ENCODE measurements around the gene TP73. TPM values are rescaled to one million over a fixed set of nuclear protein-coding genes. Genes with fewer than 3 reads are reported as not detected.

Gene TP73
- total RNA-seq, 2 experiments from 2014 or later, result 0.62 to 1.1 TPM

DNA sequence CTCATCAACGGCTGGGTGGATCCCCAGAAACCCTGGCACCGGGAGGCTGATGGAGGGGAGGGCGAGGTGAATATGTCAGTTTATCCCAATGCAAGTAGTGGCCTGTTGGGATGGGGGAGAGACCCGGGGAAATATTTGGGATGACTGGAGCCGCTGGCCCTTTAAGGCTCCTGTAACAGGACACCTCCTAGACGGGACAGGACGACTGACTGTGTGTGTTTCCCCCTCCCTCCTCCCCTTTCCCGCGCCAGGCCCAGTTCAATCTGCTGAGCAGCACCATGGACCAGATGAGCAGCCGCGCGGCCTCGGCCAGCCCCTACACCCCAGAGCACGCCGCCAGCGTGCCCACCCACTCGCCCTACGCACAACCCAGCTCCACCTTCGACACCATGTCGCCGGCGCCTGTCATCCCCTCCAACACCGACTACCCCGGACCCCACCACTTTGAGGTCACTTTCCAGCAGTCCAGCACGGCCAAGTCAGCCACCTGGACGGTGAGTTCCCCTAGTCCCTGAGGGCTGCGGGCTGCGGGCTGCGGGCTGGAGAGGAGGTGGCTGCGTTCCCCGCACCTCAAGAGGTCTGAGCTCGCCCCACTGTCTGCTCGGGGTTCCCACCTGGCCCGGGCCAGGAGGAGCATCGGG lies 55.1 kb downstream of the TP73 start:
- POLR2A ChIA-PET, result no interaction called here

DNA sequence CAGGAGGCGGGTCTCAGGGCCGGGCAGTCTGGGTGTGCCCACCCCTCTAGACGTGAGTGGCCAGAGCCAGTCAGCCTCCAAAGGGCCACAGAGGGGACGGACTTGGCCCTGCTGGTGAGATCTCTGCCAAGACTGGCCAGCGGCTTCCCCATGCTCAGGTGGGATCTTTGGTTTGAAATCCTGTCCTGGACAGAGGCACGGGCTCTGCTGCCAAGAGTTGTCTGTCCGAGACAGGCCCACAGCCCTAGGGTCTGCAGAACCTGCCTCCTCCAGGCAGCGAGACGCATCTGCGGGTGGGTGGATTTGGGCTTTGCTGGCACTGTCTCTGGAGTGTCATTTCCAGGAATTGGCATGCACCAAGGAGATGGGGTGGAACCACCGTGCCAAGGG lies 55.6 kb downstream of the TP73 start:
- Mint-ChIP-seq H3K4me3 (no peak overlapping the region), H3K27me3 (no peaks in the 10 kb centered on the region), H3K9me3 (no peaks in the 10 kb centered on the region), H3K4me1 (peaks cover 1% of the 10 kb centered on the region), H3K27ac (no peak overlapping the region), H3K36me3 (no peaks in the 10 kb centered on the region)
- DNase-seq (no peak), ATAC-seq (ENCODE audit: low read depth) (no peak)
- POLR2A ChIA-PET, result no interaction called here

More for the DNA sequence above, 55.1 kb downstream of the TP73 start:
- peaks cover 1% of the 10 kb centered on the region for H3K4me1 Mint-ChIP-seq
- no peaks in the 10 kb centered on the region for H3K27me3 Mint-ChIP-seq
- ATAC-seq (ENCODE audit: low read depth) (no peak), DNase-seq (no peak)
- no peaks in the 10 kb centered on the region for H3K9me3 Mint-ChIP-seq
- no peak overlapping the region for H3K27ac Mint-ChIP-seq
- H3K4me3 Mint-ChIP-seq, result no peak overlapping the region
- H3K36me3 Mint-ChIP-seq, result no peaks in the 10 kb centered on the region

GRCh38 chr1:3708791-3709190 lies 56.5 kb downstream of the TP73 start:
- H3K36me3 Mint-ChIP-seq, result no peaks in the 10 kb centered on the region
- POLR2A ChIA-PET, result interaction anchor here (0.5 kb wide), 1 partner anchor 1888 kb away, joined by 8 read pairs; no protein-coding TSS in a partner anchor
- no peak for ATAC-seq (ENCODE audit: low read depth)

GRCh38 chr1:3710251-3710650 lies 57.9 kb downstream of the TP73 start:
- Mint-ChIP-seq H3K4me3 (no peak overlapping the region), H3K4me1 (no peaks in the 10 kb centered on the region), H3K27ac (no peak overlapping the region), H3K36me3 (no peaks in the 10 kb centered on the region), H3K27me3 (no peaks in the 10 kb centered on the region), H3K9me3 (no peaks in the 10 kb centered on the region)
- no peak for DNase-seq
- POLR2A ChIA-PET, result no interaction called here
- ATAC-seq (ENCODE audit: low read depth), result no peak

More at GRCh38 chr1:3708791-3709190, 56.5 kb downstream of the TP73 start:
- H3K27me3 Mint-ChIP-seq, result no peaks in the 10 kb centered on the region
- no peak for DNase-seq
- H3K4me1 Mint-ChIP-seq, result peaks cover 1% of the 10 kb centered on the region
- no peak overlapping the region for H3K4me3 Mint-ChIP-seq
- no peak overlapping the region for H3K27ac Mint-ChIP-seq
- H3K9me3 Mint-ChIP-seq, result no peaks in the 10 kb centered on the region

- POLR2A ChIA-PET, result interaction anchor here (0.6 kb wide), 1 partner anchor 1669 kb away, joined by 6 read pairs; no protein-coding TSS in a partner anchor
- H3K27ac Mint-ChIP-seq, result no peak overlapping the region
- H3K27me3 Mint-ChIP-seq, result no peaks in the 10 kb centered on the region
- DNase-seq (no peak), ATAC-seq (ENCODE audit: low read depth) (no peak)
- H3K4me1 Mint-ChIP-seq, result no peaks in the 10 kb centered on the region
- no peaks in the 10 kb centered on the region for H3K36me3 Mint-ChIP-seq
- H3K9me3 Mint-ChIP-seq, result no peaks in the 10 kb centered on the region
- H3K4me3 Mint-ChIP-seq, result no peak overlapping the region
These were observed 59.1 kb downstream of the TP73 start for GRCh38 chr1:3711381-3711779.

DNA sequence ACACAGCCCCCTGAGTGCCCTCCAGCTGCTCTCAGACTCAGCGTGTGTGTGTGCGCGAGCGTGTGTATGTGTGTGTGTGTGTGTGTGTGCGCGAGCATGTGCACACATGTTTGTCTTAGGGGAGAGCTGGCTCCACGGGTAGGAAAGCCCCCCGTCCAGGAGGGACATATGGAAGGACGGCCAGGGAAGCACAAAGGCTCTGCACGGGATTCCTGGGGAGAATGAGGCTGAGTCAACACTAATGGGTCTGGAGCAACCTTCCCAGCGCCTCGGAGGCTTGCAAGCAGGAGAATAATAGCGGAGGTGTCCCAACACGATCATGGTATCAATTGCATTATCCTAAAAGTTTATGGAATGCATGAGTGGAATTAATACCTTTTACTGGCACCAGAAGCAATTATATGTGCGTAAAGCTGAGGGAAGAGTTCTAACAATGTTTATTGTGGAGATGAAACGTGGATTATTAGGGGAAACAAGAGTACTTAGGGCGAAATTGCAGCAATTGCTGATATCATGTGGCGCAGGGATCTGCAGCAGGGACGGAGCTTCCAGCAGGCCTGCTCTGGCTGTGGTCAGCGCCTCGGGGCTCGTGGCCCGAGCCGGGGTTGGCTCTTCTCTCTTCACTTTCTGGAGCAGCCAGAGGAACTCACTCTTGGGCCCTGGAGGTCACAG lies 59.6 kb downstream of the TP73 start:
- DNase-seq (no peak), ATAC-seq (ENCODE audit: low read depth) (no peak)
- Mint-ChIP-seq H3K27me3 (no peaks in the 10 kb centered on the region), H3K9me3 (no peaks in the 10 kb centered on the region), H3K27ac (no peak overlapping the region), H3K4me1 (no peaks in the 10 kb centered on the region), H3K4me3 (no peak overlapping the region), H3K36me3 (no peaks in the 10 kb centered on the region)
- POLR2A ChIA-PET, result no interaction called here

DNA sequence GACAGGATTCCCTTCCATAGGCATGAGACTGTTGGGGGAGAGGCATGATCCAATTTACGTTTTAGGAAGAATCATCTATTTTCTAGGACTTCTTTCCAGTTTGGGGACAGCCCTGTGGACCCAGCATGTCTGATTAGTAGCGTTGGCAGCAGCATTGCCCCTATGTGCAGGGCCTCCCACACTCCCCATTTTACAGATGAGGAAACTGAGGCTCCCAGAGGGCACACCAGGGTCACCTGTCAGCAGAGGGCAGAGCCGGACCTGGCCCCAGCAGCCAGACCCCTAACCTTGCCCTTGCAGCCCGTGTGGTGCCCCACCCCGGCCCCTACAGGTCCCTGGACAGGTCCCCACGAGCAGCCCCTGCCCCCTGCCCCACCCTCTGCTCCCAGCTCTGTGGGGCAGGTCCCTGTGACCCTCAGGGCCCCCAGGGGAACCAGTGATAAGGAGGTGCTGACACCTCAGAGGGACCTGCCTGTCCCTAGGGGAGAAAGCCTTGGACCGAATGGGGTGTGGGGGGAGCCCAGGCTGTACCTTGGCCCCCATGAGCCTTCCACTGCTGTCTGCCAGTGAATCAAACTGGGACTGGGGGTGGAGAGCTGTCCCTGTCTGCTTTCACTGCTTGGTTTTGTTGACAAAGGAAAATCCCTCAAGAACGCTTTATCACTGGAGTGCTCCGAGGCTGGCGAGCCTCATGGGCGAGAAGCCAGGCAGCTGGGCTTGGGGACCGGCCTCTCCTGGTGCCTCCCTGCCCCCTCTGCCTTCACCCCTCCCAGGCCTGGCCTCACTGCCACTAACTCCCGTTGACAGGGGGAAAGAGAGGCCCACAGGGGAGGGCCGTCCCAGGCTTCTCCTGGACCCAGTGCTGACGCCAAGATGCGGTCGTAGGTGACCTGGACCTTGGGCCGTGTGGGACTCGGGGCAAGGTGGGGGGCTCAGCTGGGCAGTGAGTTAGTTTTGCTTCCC lies 60.5 kb downstream of the TP73 start:
- H3K27me3 Mint-ChIP-seq, result no peaks in the 10 kb centered on the region
- no peaks in the 10 kb centered on the region for H3K36me3 Mint-ChIP-seq
- no peaks in the 10 kb centered on the region for H3K9me3 Mint-ChIP-seq
- no peak for DNase-seq
- no peak for ATAC-seq (ENCODE audit: low read depth)
- no peaks in the 10 kb centered on the region for H3K4me1 Mint-ChIP-seq
- POLR2A ChIA-PET, result no interaction called here
- no peak overlapping the region for H3K27ac Mint-ChIP-seq
- no peak overlapping the region for H3K4me3 Mint-ChIP-seq

DNA sequence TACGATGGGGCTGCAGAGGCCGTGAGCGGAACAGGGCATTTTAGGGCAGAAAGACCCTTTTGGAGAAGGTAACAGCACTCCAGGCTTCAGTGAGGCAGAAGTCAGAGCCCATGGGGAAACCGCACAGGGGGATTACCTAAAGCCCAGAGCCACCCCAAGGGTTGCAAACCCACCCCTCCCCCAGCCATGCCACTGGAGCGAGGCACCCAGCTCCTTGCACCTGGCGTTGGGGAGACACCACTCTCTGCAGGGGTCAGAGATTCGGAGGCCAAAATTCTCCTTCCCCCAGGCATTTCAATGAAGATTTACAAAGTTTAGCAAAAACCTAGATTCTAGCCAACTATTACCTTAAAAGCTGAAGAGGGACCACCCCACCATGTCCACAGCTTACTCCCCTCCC lies 61.5 kb downstream of the TP73 start:
- Mint-ChIP-seq H3K4me3 (no peak overlapping the region), H3K27me3 (no peaks in the 10 kb centered on the region)

DNA sequence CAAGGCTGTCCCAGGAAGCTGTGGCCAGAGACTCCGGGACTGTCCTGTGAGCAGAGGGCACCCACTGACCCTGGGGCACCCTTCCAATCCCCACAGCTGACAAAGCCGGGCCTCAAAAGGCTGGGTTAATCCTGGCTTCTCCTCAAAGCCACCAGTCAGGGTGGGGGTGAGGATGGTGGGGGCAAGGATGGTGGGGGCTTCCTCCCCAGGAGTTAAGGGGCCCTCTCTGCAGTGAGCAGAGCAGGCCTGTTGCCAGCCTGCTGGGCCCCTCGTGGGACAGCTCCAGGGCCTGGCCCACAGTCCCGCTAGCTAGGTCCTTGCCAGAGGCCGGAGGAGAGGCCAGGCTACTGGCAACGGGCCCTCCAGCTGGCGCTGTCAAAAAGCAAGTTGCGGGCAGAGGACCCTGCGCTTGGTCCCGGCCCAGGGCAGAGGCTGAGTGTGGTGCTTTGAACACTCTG lies 62.0 kb downstream of the TP73 start:
- DNase-seq (no peak), ATAC-seq (ENCODE audit: low read depth) (no peak)
- no peaks in the 10 kb centered on the region for H3K36me3 Mint-ChIP-seq
- H3K9me3 Mint-ChIP-seq, result no peaks in the 10 kb centered on the region
- no peaks in the 10 kb centered on the region for H3K27me3 Mint-ChIP-seq
- H3K4me1 Mint-ChIP-seq, result no peaks in the 10 kb centered on the region
- POLR2A ChIA-PET, result no interaction called here
- no peak overlapping the region for H3K4me3 Mint-ChIP-seq
- H3K27ac Mint-ChIP-seq, result no peak overlapping the region

More for the DNA sequence above, 61.5 kb downstream of the TP73 start:
- no peaks in the 10 kb centered on the region for H3K4me1 Mint-ChIP-seq
- POLR2A ChIA-PET, result no interaction called here
- H3K36me3 Mint-ChIP-seq, result no peaks in the 10 kb centered on the region
- ATAC-seq (ENCODE audit: low read depth) (no peak), DNase-seq (no peak)
- H3K27ac Mint-ChIP-seq, result no peak overlapping the region
- H3K9me3 Mint-ChIP-seq, result no peaks in the 10 kb centered on the region

GRCh38 chr1:3714814-3715213 lies 62.5 kb downstream of the TP73 start:
- Mint-ChIP-seq H3K9me3 (no peaks in the 10 kb centered on the region), H3K36me3 (no peaks in the 10 kb centered on the region)
- ATAC-seq (ENCODE audit: low read depth), result no peak

DNA sequence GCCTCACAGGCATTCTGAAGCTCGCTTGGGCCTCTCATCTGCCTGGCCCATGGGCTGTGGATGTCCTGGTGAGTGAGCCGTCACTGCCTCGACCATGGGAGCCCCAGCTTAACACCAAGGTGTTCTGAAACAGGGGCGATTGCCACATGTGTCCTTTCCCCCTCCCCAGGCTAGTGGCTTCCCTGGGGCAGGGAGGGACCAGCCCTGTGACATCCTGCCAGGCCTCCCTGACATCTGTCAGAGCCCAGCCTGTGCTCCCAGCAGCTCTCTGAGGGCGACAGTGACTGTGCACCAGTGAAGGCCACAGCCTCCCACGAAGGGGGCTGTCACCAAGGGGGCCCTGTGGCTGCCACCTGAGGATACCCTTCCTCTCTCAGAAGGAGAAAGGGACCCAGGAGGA lies 64.0 kb downstream of the TP73 start:
- no peaks in the 10 kb centered on the region for H3K27me3 Mint-ChIP-seq
- no peaks in the 10 kb centered on the region for H3K36me3 Mint-ChIP-seq
- H3K4me1 Mint-ChIP-seq, result peaks cover 1% of the 10 kb centered on the region
- no peak for DNase-seq
- no peak overlapping the region for H3K27ac Mint-ChIP-seq
- POLR2A ChIA-PET, result no interaction called here
- H3K9me3 Mint-ChIP-seq, result no peaks in the 10 kb centered on the region
- no peak for ATAC-seq (ENCODE audit: low read depth)
- H3K4me3 Mint-ChIP-seq, result no peak overlapping the region

More at GRCh38 chr1:3714814-3715213, 62.5 kb downstream of the TP73 start:
- Mint-ChIP-seq H3K4me1 (no peaks in the 10 kb centered on the region), H3K4me3 (no peak overlapping the region), H3K27me3 (no peaks in the 10 kb centered on the region), H3K27ac (no peak overlapping the region)
- no peak for DNase-seq
- POLR2A ChIA-PET, result no interaction called here

- H3K9me3 Mint-ChIP-seq, result no peaks in the 10 kb centered on the region
- peaks cover 1% of the 10 kb centered on the region for H3K4me1 Mint-ChIP-seq
- no peak overlapping the region for H3K4me3 Mint-ChIP-seq
- H3K27me3 Mint-ChIP-seq, result no peaks in the 10 kb centered on the region
- no peak overlapping the region for H3K27ac Mint-ChIP-seq
- H3K36me3 Mint-ChIP-seq, result no peaks in the 10 kb centered on the region
- DNase-seq (no peak), ATAC-seq (ENCODE audit: low read depth) (no peak)
- POLR2A ChIA-PET, result no interaction called here
These were observed 64.9 kb downstream of the TP73 start for GRCh38 chr1:3717041-3717714.
